Stimulated activated naive CD8-positive, alpha-beta T cell treated with anti-CD3 and anti-CD28 coated beads, Interleukin-15, amount 100 ng/mL, for 72 hours (primary cell): ENCODE data around the gene SP100.
"Not testable (repeated sequence)": the region's sequence is repeated elsewhere in the genome, so short reads cannot be mapped to it uniquely, and the experiment has no call there.

ENCODE experiments used
- ATAC-seq: fragments of 150-1000 bp; cut with Tn5 transposase; 2 replicates; pipeline ENCODE4 v1.10.0; 2021; ENCODE audit warnings: mild to moderate bottlenecking, moderate library complexity
- DNase-seq, 2 donors: peaks; one replicate each; pipeline ENCODE4 v3.0.0; 2021 to 2022
- H3K27ac Mint-ChIP-seq, 2 donors: one replicate each; pipeline ENCODE4 v1.8.0; 2022; ENCODE audit warnings: mild to moderate bottlenecking in 2 of 2, mixed read lengths in 2 of 2, moderate library complexity in 2 of 2
- H3K27me3 Mint-ChIP-seq: one replicate; pipeline ENCODE4 v1.8.0; 2022; ENCODE audit warnings: mixed read lengths
- H3K4me1 Mint-ChIP-seq: one replicate; pipeline ENCODE4 v1.8.0; 2022; ENCODE audit warnings: mild to moderate bottlenecking, mixed read lengths
- H3K4me3 Mint-ChIP-seq, 2 donors: one replicate each; pipeline ENCODE4 v1.8.0; 2022; ENCODE audit warnings: mild to moderate bottlenecking in 2 of 2, mixed read lengths in 2 of 2, moderate library complexity in 1 of 2
- H3K9me3 Mint-ChIP-seq, 2 donors: one replicate each; pipeline ENCODE4 v1.8.0; 2022; ENCODE audit warnings: mixed read lengths in 2 of 2

The SP100 gene

DNA sequence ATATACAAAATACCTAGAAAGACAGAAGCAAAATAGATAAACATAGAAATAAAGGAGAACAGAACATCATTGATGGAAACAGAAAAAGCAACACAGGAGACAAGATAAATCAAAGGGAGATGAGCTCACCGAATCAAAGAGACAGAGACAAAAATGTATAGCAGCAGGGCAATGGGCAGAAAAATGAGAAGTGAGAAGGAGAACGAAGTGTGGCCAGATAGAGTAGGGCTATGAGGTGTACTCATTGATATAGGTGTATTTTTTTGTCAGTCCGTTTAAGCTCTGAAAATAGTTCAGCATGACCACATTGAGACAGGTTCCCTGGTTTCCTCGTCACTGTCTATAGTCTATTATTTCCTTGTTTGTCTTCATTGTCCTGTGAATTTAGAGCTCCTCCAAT, 55.1 kb downstream of the SP100 start:
- peaks cover 0 to 11% of the 10 kb centered on the region in 2 donors for H3K9me3 Mint-ChIP-seq
- peaks cover 31% of the 10 kb centered on the region for H3K4me1 Mint-ChIP-seq
- no peak for ATAC-seq
- peak overlapping the region; percentile 5 to 84 for H3K27ac Mint-ChIP-seq
- DNase-seq: no peak
- H3K4me3 Mint-ChIP-seq: no peak overlapping the region
- H3K27me3 Mint-ChIP-seq: no peaks in the 10 kb centered on the region

DNA sequence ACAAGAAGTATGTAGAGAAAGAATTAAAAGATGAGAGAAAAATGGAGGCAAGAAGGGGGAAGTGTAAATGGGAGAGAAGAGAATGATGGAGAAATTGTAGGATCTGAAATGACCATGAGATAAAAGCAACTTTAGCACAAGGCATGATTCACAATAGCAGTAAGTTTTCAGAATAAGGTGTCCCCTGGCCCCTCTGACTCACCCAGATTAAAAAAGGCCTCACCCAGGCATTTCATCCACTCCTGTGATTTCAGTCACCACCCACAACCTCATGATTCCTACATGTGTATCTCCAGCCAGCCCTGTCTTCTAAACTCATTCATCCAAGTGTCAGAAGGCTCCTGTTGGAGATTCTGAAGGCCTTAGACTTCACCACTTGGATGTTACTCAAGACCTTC, 56.6 kb downstream of the SP100 start:
- peaks cover 31% of the 10 kb centered on the region for H3K4me1 Mint-ChIP-seq
- H3K27me3 Mint-ChIP-seq: no peaks in the 10 kb centered on the region
- DNase-seq: peak; percentile 44 to 63
- peak overlapping the region; percentile 46 to 75 for H3K27ac Mint-ChIP-seq
- H3K9me3 Mint-ChIP-seq: peaks cover 0 to 11% of the 10 kb centered on the region in 2 donors
- ATAC-seq: peak; percentile 97
- H3K4me3 Mint-ChIP-seq: peak overlapping the region; percentile 13 to 29

DNA sequence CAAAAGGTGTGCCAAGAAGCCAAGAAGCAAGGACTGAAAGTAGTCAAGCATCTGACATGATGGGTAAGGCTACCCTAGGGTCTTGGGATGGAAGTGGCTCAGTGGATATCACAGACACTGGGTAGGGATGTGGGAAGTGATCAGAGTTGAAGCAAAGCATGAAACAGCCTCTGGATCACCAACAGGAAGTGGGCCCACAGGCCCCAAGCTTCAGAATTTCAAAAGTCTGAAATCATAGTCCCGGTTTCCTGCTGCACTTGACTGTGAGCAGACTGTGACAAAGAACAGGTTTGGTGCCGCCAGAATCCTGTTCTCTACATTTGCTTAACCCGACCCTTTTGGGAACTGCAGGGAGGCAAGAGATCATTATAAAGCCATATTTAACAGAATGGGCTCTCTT, 57.4 kb downstream of the SP100 start:
- peak overlapping the region; percentile 71 to 75 for H3K27ac Mint-ChIP-seq
- DNase-seq: peak in 1 of 2 donors; percentile 27
- H3K4me3 Mint-ChIP-seq: peak overlapping the region; percentile 13 to 29
- H3K4me1 Mint-ChIP-seq: peaks cover 31% of the 10 kb centered on the region
- peak; percentile 64 for ATAC-seq
- H3K9me3 Mint-ChIP-seq: peaks cover 0 to 11% of the 10 kb centered on the region in 2 donors
- H3K27me3 Mint-ChIP-seq: no peaks in the 10 kb centered on the region

DNA sequence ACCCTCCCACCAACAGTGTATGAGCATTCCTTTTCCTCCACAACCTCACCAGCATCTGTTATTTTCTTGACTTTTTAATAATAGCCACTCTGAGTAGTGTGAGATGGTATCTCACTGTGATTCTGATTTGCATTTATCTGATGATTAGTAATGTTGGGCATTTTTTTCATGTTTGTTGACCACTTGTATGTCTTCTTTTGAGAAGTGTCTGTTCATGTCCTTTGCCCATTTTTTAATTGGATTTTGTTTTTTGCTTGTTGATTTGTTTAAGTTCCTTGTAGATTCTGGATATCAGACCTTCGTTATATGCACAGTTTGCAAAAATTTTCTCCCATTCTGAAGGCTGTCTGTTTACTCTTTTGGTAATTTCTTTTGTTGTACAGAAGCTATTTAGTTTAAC, 59.1 kb downstream of the SP100 start:
- H3K9me3 Mint-ChIP-seq: peaks cover 0 to 11% of the 10 kb centered on the region in 2 donors
- no peak for ATAC-seq
- no peak overlapping the region for H3K27ac Mint-ChIP-seq
- peaks cover 31% of the 10 kb centered on the region for H3K4me1 Mint-ChIP-seq
- no peaks in the 10 kb centered on the region for H3K27me3 Mint-ChIP-seq
- no peak for DNase-seq
- no peak overlapping the region for H3K4me3 Mint-ChIP-seq

DNA sequence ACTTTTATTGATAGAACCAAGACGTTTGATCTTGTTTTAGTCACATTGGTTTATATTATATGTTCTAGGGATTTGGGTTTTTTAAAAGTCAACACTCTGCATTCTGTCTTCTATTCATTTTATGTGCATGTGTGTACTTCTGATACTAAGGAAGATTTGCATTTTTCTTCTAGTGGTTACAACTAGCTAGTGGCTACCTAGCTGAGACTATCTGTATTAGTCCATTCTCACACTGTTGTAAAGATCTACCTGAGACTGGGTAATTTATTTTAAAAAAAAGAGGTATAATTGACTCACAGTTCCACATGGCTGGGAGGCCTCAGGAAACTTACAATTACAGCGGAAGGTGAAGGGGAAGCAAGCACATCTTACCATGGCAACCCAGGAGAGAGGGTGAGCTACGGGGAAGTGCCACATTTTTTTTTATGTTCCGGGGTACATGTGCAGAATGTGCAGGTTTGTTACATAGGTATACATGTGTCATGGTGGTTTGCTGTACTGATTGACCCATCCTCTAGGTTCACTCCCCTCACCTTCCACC, 69.9 kb downstream of the SP100 start:
- H3K27ac Mint-ChIP-seq: peak overlapping the region in 1 of 2 donors; percentile 3

DNA sequence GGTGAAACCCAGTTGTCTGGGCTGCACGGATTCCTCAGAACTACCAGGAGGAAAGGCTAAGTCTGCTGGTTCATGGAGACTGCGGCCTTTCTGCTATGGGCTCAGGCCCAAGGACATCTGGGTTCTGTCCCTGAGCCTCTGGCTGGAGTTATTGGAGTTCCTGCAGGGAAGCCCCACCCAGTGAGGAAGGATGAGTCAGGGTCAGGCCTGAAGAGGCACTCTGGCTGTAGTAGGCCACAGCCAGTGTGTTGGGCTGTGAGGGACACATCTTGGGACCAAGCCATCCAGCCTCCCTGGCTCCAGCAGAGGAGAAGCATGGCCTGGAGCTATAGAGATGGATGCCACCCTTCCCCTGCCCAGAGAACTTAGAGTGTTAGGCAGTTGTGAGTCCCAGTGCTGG, 75.2 kb downstream of the SP100 start:
- H3K9me3 Mint-ChIP-seq: peaks cover 16 to 30% of the 10 kb centered on the region in 2 donors
- DNase-seq, H3K4me3 Mint-ChIP-seq, H3K27ac Mint-ChIP-seq, ATAC-seq, H3K27me3 Mint-ChIP-seq: not testable (repeated sequence)
- peaks cover 14% of the 10 kb centered on the region for H3K4me1 Mint-ChIP-seq

More for the DNA sequence above, 69.9 kb downstream of the SP100 start:
- Mint-ChIP-seq H3K4me3 (no peak overlapping the region), H3K9me3 (peaks cover 15 to 28% of the 10 kb centered on the region in 2 donors), H3K4me1 (peaks cover under 1% of the 10 kb centered on the region), H3K27me3 (no peaks in the 10 kb centered on the region)
- ATAC-seq (no peak), DNase-seq (no peak)

DNA sequence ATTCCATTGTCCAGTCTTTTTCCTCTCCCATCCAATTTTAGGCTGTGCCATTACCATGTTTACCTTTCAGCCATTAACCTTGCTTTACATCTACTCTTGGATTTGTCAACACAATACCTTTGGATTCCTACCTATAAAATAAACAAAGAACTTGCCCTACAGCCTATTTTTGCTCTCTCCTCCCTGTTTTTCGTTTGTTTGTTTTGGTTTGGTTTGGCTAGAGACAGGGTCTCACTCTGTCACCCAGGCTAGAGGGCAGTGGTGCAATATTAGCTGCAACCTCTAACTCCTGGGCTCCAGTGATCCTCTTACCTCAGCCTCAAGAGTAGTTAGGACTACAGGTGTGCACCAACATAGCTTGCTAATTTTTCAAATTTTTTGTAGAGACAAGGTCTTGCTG, 76.1 kb downstream of the SP100 start:
- H3K9me3 Mint-ChIP-seq: peaks cover 16 to 26% of the 10 kb centered on the region in 2 donors
- H3K4me3 Mint-ChIP-seq: no peak overlapping the region
- peak overlapping the region; percentile 1 to 20 for H3K27ac Mint-ChIP-seq
- DNase-seq: no peak
- H3K4me1 Mint-ChIP-seq: peaks cover 22% of the 10 kb centered on the region
- no peak for ATAC-seq
- H3K27me3 Mint-ChIP-seq: no peaks in the 10 kb centered on the region

DNA sequence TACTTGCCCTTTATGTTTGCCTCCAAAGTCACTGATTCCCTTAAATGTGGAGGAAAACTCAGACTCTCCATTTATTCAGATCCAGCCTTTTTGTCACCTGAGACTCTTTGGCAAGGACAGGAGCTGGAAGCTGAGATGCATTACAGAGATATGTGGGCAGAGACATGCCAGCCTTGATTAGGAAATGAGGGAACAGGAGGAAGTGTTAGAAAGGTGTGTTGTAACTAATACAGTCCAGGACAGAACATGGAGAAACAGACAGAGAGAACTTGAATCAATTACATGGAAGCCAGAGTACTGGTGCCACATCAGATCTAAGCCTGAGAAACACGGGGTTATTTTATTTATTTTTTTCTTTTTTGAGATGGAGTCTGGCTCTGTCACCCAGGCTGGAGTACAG, 79.0 kb downstream of the SP100 start:
- DNase-seq: no peak
- Mint-ChIP-seq H3K4me1 (peaks cover 26% of the 10 kb centered on the region), H3K27me3 (no peaks in the 10 kb centered on the region), H3K9me3 (peaks cover 8 to 13% of the 10 kb centered on the region in 2 donors), H3K27ac (no peak overlapping the region), H3K4me3 (no peak overlapping the region)
- no peak for ATAC-seq

DNA sequence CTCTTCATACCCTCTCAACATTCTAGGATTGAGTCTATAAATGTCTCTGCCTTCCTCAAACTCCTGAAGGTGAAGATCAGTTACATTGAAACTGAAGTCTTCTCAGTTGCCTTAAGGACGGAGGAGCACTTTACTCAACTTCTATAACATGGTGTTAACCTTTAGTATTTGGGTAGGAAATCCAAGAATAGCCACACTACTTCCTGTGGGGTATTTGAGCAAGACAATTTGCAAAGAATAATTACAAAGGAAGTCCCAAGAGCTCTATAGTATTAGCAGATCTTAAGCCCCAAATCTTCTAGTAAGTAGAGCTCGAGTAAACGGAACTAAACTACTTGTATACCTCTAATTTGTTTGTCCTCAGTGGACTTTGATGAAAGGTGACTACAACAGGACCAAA, 80.9 kb downstream of the SP100 start:
- Mint-ChIP-seq H3K9me3 (peaks cover 0 to 4% of the 10 kb centered on the region in 2 donors), H3K27me3 (no peaks in the 10 kb centered on the region), H3K27ac (peak overlapping the region in 1 of 2 donors; percentile 90), H3K4me1 (peaks cover 21% of the 10 kb centered on the region), H3K4me3 (peak overlapping the region in 1 of 2 donors; percentile 41)
- DNase-seq: no peak
- no peak for ATAC-seq

DNA sequence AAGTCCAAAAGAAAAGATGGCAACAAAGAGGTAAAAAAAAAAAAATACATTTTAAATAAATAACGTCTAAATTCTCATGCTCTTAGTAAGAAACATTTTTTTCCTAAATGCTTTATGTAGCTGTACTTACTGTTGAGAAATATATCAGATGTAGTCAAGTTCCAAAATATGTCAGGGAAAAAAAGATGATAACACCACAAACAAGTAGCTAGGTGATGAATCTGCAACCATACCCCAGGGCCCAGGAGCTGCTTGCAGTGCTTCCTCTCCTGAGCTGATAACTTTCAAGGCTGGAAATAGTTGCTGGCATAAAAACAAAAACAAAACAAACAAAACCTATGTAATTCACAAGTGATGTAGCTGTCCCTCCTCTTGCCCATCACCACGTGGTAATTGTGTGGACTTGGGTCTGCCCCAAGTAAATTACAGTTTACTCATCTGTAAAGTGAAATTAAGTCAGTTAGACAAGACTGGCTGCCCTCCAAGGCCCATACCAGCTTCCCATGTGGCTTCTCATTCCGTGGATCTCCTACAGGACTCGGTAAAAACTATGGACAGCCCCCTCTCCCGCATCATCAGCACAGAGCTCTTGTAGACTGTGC, 82.6 kb downstream of the SP100 start:
- Mint-ChIP-seq H3K4me3 (no peak overlapping the region), H3K9me3 (no peaks in the 10 kb centered on the region), H3K27ac (no peak overlapping the region), H3K4me1 (peaks cover 21% of the 10 kb centered on the region), H3K27me3 (no peaks in the 10 kb centered on the region)
- DNase-seq (no peak), ATAC-seq (no peak)

DNA sequence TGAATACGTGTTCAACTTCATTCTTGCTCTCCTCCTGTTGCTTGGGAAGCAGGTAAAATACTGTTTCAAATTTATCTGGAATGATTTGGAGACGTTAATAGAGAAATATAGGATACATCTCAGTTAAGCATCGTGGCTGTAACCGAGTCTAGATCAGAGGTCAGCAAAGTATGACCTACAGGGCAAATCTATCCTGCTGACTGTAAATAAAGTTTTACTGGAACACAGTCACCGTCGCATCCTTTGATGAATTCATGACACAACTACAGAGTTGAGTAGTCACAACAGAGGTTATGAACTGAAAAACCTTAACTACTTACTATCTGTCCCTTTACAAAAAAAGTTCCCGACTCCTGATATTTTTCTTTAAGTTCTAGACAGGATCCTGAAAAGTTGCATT, 86.6 kb downstream of the SP100 start:
- no peaks in the 10 kb centered on the region for H3K9me3 Mint-ChIP-seq
- ATAC-seq (no peak), DNase-seq (no peak)
- no peaks in the 10 kb centered on the region for H3K27me3 Mint-ChIP-seq
- peaks cover 5% of the 10 kb centered on the region for H3K4me1 Mint-ChIP-seq
- H3K27ac Mint-ChIP-seq: no peak overlapping the region
- H3K4me3 Mint-ChIP-seq: no peak overlapping the region

DNA sequence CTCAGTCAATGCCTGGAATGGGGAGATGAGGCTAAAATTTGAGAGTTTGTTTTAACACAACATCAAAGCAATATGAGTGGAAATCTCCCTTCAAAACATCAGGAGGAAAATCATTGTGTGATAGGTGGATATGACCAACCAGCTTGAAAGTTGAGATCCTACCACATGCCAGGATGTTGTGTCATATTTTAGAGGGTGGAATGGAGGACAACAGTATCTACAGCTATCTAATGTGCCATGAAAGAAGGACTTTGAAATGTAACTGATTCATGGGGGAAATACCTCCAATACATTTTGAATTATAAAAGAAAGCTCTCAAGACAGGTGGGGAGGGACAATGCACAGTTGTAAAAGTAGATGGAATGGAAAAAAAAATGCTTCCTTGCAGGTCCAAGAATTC, 87.8 kb downstream of the SP100 start:
- no peak for DNase-seq
- Mint-ChIP-seq H3K27ac (peak overlapping the region in 1 of 2 donors; percentile 6), H3K27me3 (no peaks in the 10 kb centered on the region), H3K4me1 (peaks cover 5% of the 10 kb centered on the region), H3K4me3 (no peak overlapping the region), H3K9me3 (no peaks in the 10 kb centered on the region)
- no peak for ATAC-seq

DNA sequence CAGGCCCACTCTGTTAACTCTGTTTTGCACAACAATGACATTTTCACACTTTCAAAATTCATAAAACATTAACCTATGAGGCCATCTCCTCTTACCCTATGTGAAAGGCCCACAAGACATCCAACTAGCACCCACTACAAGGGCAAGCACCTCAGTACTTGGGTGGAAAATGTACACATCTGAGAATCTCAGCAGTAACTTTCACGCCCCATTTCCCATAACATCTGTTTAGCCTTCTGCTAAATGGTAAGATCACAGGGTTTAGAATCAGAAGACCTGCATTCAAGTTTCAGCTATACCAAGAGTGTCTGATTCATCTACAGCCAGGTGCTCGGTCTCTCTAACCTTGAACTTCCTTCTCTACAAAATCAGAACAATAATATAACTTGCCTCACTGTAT, 89.2 kb downstream of the SP100 start:
- peaks cover 5% of the 10 kb centered on the region for H3K4me1 Mint-ChIP-seq
- no peaks in the 10 kb centered on the region for H3K27me3 Mint-ChIP-seq
- ATAC-seq: peak; percentile 66
- no peak for DNase-seq
- H3K9me3 Mint-ChIP-seq: no peaks in the 10 kb centered on the region
- no peak overlapping the region for H3K27ac Mint-ChIP-seq
- no peak overlapping the region for H3K4me3 Mint-ChIP-seq

DNA sequence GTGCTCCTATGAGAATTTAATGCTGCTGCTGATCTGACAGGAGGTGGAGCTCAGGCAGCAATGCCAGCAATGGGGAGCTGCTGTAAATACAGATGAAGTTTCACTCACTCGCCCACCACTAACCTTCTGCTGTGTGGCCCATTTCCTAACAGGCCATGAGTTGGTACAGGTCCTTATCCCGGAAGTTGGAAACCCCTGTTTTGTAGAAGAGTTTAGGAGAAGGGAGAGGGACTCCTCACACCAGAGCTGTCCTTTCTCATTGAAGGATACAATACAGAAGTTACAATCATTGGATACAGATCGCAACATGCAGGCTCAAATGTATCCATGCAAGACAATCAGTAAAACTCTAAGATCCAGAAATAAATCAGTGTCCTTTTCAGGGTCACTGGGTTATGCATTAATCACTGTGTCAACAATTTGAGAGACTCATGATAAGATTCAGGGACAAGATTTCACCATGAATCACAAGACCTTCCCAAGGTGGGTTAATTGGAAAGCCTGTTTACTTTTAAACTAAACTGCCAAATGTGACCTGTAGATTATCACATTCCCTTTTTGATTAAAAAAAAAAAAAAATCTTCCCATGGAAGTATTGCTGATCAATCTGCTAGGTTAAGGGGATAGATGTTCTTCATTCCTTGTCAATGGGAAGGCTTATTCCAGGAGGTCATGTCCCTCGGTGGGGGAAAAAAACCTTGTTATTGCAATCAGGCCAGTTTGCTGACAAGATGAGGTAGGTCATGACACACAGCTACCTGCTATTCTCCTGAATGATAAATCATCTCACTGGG, 97.2 kb downstream of the SP100 start:
- H3K27ac Mint-ChIP-seq: no peak overlapping the region
- no peak overlapping the region for H3K4me3 Mint-ChIP-seq

DNA sequence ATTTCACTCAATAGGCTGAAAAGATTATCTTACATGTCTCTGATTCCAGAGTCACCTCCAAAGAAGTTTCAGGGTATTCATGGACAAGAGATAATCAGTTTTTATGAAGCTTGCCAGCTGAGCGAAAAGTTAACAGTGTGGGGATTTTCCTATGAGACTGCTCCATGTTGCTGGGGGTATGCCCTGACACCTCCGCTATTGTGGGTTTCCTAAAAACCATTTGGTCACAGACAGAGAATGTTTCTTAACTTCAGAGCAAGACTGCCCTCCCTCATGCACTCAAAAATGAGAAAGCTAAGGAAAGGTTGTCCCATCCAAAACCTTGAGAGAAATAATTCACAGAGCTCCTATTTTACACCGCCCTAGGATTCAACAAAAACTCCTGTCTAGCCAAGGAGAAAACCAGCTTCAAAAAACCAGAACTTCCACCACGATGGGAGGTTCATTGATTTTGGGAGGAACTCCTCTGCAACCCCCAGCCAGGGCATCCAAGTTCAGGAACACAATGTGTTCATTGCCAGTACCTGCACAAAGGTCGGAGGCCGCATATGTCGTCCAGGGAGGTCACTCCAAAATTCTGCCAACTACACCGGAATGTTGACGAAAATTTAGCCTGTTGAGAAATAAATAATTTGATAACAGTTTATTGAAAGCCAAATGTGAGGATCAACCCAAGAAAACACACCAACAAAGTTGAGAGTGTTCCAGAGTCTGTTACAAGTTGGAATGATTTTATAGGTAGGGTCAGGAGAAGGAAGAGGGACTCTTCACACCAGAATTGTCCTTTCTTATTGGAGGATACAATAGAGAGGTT, 104.3 kb downstream of the SP100 start:
- ATAC-seq (no peak), DNase-seq (no peak)
- no peaks in the 10 kb centered on the region for H3K4me1 Mint-ChIP-seq
- no peak overlapping the region for H3K4me3 Mint-ChIP-seq
- no peak overlapping the region for H3K27ac Mint-ChIP-seq
- peaks cover 33 to 34% of the 10 kb centered on the region in 2 donors for H3K9me3 Mint-ChIP-seq
- no peaks in the 10 kb centered on the region for H3K27me3 Mint-ChIP-seq

More for the DNA sequence above, 97.2 kb downstream of the SP100 start:
- Mint-ChIP-seq H3K27me3 (no peaks in the 10 kb centered on the region), H3K4me1 (no peaks in the 10 kb centered on the region), H3K9me3 (no peaks in the 10 kb centered on the region)
- ATAC-seq: no peak
- DNase-seq: no peak

DNA sequence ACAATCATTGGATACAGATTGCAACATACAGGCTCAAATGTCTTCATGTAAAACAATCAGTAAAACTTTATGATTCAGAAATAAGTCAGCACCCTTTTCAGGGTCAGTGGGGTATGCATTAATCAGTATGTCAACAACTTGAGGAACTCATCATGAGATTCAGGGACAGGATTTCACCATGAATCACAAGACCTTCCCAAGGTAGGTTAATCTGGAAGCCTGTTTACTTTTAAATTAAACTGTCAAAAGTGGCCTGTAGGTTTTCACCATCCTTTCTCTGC, 104.8 kb downstream of the SP100 start:
- H3K27me3 Mint-ChIP-seq: no peaks in the 10 kb centered on the region
- ATAC-seq (no peak), DNase-seq (no peak)
- H3K4me1 Mint-ChIP-seq: no peaks in the 10 kb centered on the region
- H3K27ac Mint-ChIP-seq: no peak overlapping the region
- no peak overlapping the region for H3K4me3 Mint-ChIP-seq
- H3K9me3 Mint-ChIP-seq: peaks cover 33 to 34% of the 10 kb centered on the region in 2 donors
